Neural cell (in vitro differentiated cells): ENCODE measurements around the gene OBSCN. TPM values are rescaled to one million over a fixed set of nuclear protein-coding genes. Genes with fewer than 3 reads are reported as not detected.

Experiments used
- H2AFZ ChIP-seq: fragments of 200-600, 300-800 bp; sonication (generic), shearing (Covaris generic); 2 replicates; pipeline ENCODE4 v1.6.0; 2014; ENCODE audit warnings: low read depth, mild to moderate bottlenecking, antibody characterized with exemption, low read length, moderate library complexity
- H3F3A ChIP-seq: fragments of 200-600 bp; shearing (Covaris generic); 2 replicates; pipeline ENCODE4 v1.6.1; 2016; ENCODE audit warnings: mild to moderate bottlenecking, moderate library complexity, mixed read lengths, antibody characterized with exemption, low read length; ENCODE audit not compliant: insufficient read depth, poor library complexity, severe bottlenecking
- H3K27ac ChIP-seq: fragments of 200-600, 300-800 bp; sonication (generic), shearing (Covaris generic); 2 replicates; pipeline ENCODE4 v1.5.1; 2014; ENCODE audit warnings: mild to moderate bottlenecking, low read length, moderate library complexity
- H3K27me3 ChIP-seq: fragments of 300-800, 200-600 bp; sonication (generic), shearing (Covaris generic); 2 replicates; pipeline ENCODE4 v1.6.0; 2014; ENCODE audit warnings: mild to moderate bottlenecking, low read depth, low read length, moderate library complexity; ENCODE audit not compliant: insufficient read depth
- H3K36me3 ChIP-seq: fragments of 300-800, 200-600 bp; sonication (generic), shearing (Covaris generic); 2 replicates; pipeline ENCODE4 v1.5.1; 2014; ENCODE audit warnings: mild to moderate bottlenecking, antibody characterized with exemption, low read length, moderate library complexity; ENCODE audit not compliant: insufficient read depth
- H3K4me2 ChIP-seq: fragments of 300-800, 200-600 bp; sonication (generic), shearing (Covaris generic); 2 replicates; pipeline ENCODE4 v1.6.0; 2014; ENCODE audit warnings: mild to moderate bottlenecking, low read length
- H3K4me3 ChIP-seq: fragments of 300-800, 200-600 bp; sonication (generic), shearing (Covaris generic); 2 replicates; pipeline ENCODE4 v1.5.1; 2014; ENCODE audit warnings: mild to moderate bottlenecking, low read length, moderate library complexity
- H3K79me2 ChIP-seq: fragments of 200-600 bp; shearing (Covaris generic); replicated peaks from 2 replicates; pipeline ENCODE4 v1.6.0; 2014; ENCODE audit warnings: mild to moderate bottlenecking, low read length, moderate library complexity; ENCODE audit not compliant: insufficient read depth
- H3K9ac ChIP-seq: fragments of 300-800, 200-600 bp; sonication (generic), shearing (Covaris generic); 2 replicates; pipeline ENCODE4 v1.6.1; 2016; ENCODE audit warnings: mild to moderate bottlenecking, low read length, mixed read lengths
- H3K9me2 ChIP-seq: fragments of 200-600 bp; shearing (Covaris generic); 2 replicates; pipeline ENCODE4 v1.6.1; 2016; ENCODE audit warnings: mild to moderate bottlenecking, low read length, mixed read lengths; ENCODE audit not compliant: insufficient read depth
- H3K9me3 ChIP-seq: fragments of 200-600, 300-800 bp; sonication (generic), shearing (Covaris generic); 2 replicates; pipeline ENCODE4 v1.6.1; 2016; ENCODE audit warnings: mild to moderate bottlenecking, mixed run types, low read length, moderate library complexity, mixed read lengths
- H4K20me1 ChIP-seq: fragments of 200-600 bp; shearing (Covaris generic); 2 replicates; pipeline ENCODE4 v1.6.1; 2016; ENCODE audit warnings: mild to moderate bottlenecking, mixed run types; ENCODE audit not compliant: insufficient read depth
- EP300 ChIP-seq: fragments of 450-650 bp; conservative IDR thresholded peaks from 2 replicates; pipeline ENCODE4 v1.6.1; 2014; ENCODE audit warnings: antibody characterized with exemption, mild to moderate bottlenecking, moderate library complexity; ENCODE audit not compliant: poor library complexity, severe bottlenecking
- EZH2 ChIP-seq: fragments of 200-600, 300-800 bp; shearing (Covaris generic), sonication (generic); IDR thresholded peaks from 2 replicates; pipeline ENCODE4 v1.6.1; 2014; ENCODE audit warnings: antibody characterized with exemption, low read length, borderline replicate concordance, mild to moderate bottlenecking; ENCODE audit not compliant: insufficient read depth, poor library complexity, severe bottlenecking
- MXI1 ChIP-seq: fragments of 450-650 bp; conservative IDR thresholded peaks from 2 replicates; pipeline ENCODE4 v1.6.1; 2014; ENCODE audit warnings: antibody characterized with exemption, mild to moderate bottlenecking; ENCODE audit not compliant: poor library complexity, severe bottlenecking
- POLR2AphosphoS5 ChIP-seq: IDR thresholded peaks from 2 replicates; pipeline ENCODE4 v1.6.1; 2012
- RAD21 ChIP-seq: fragments of 450-650 bp; conservative IDR thresholded peaks from 2 replicates; pipeline ENCODE4 v1.6.1; 2014; ENCODE audit warnings: antibody characterized with exemption, mild to moderate bottlenecking, moderate library complexity
- SMC3 ChIP-seq: fragments of 450-650 bp; conservative IDR thresholded peaks from 2 replicates; pipeline ENCODE4 v1.6.1; 2014; ENCODE audit warnings: antibody characterized with exemption, mild to moderate bottlenecking, moderate library complexity; ENCODE audit not compliant: poor library complexity
- TAF1 ChIP-seq: IDR thresholded peaks from 2 replicates; pipeline ENCODE4 v1.6.1; 2012; ENCODE audit warnings: low read depth
- polyA plus RNA-seq: library from polyadenylated mRNA; depleted of rRNA; stranded (reverse); fragments of >200 nt; gene quantifications from 2 replicates; pipeline ENCODE4 v1.2.3, GENCODE V29; 2014
- TF ChIP-seq, protein P1 (sequence below): fragments of 450-650 bp; IDR thresholded peaks from 2 replicates; pipeline ENCODE4 v1.5.1; 2014; ENCODE audit warnings: antibody characterized with exemption, mild to moderate bottlenecking, moderate library complexity; ENCODE audit not compliant: poor library complexity, severe bottlenecking
- TF ChIP-seq, protein P2 (sequence below): IDR thresholded peaks from 2 replicates; pipeline ENCODE4 v1.6.1; 2012; ENCODE audit warnings: borderline replicate concordance

Gene OBSCN
- polyA plus RNA-seq, 1 donor from 2014 or later, result 7.2 TPM

GRCh38 chr1:228342627-228343190, 134.9 kb downstream of the OBSCN start:
- no peak overlapping the region for H3K27ac ChIP-seq
- no peaks in the 10 kb centered on the region for H4K20me1 ChIP-seq
- H3K9me2 ChIP-seq, result no peaks in the 10 kb centered on the region
- no peaks in the 10 kb centered on the region for H3K79me2 ChIP-seq
- TF ChIP-seq, protein P1, sequence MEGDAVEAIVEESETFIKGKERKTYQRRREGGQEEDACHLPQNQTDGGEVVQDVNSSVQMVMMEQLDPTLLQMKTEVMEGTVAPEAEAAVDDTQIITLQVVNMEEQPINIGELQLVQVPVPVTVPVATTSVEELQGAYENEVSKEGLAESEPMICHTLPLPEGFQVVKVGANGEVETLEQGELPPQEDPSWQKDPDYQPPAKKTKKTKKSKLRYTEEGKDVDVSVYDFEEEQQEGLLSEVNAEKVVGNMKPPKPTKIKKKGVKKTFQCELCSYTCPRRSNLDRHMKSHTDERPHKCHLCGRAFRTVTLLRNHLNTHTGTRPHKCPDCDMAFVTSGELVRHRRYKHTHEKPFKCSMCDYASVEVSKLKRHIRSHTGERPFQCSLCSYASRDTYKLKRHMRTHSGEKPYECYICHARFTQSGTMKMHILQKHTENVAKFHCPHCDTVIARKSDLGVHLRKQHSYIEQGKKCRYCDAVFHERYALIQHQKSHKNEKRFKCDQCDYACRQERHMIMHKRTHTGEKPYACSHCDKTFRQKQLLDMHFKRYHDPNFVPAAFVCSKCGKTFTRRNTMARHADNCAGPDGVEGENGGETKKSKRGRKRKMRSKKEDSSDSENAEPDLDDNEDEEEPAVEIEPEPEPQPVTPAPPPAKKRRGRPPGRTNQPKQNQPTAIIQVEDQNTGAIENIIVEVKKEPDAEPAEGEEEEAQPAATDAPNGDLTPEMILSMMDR, result no peak
- TF ChIP-seq, protein P2, sequence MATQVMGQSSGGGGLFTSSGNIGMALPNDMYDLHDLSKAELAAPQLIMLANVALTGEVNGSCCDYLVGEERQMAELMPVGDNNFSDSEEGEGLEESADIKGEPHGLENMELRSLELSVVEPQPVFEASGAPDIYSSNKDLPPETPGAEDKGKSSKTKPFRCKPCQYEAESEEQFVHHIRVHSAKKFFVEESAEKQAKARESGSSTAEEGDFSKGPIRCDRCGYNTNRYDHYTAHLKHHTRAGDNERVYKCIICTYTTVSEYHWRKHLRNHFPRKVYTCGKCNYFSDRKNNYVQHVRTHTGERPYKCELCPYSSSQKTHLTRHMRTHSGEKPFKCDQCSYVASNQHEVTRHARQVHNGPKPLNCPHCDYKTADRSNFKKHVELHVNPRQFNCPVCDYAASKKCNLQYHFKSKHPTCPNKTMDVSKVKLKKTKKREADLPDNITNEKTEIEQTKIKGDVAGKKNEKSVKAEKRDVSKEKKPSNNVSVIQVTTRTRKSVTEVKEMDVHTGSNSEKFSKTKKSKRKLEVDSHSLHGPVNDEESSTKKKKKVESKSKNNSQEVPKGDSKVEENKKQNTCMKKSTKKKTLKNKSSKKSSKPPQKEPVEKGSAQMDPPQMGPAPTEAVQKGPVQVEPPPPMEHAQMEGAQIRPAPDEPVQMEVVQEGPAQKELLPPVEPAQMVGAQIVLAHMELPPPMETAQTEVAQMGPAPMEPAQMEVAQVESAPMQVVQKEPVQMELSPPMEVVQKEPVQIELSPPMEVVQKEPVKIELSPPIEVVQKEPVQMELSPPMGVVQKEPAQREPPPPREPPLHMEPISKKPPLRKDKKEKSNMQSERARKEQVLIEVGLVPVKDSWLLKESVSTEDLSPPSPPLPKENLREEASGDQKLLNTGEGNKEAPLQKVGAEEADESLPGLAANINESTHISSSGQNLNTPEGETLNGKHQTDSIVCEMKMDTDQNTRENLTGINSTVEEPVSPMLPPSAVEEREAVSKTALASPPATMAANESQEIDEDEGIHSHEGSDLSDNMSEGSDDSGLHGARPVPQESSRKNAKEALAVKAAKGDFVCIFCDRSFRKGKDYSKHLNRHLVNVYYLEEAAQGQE, result no peak
- TF ChIP-seq POLR2AphosphoS5, result no peak
- H3F3A ChIP-seq, result no peaks in the 10 kb centered on the region
- no peak overlapping the region for H3K9ac ChIP-seq
- no peaks in the 10 kb centered on the region for H3K27me3 ChIP-seq
- no peaks in the 10 kb centered on the region for H3K9me3 ChIP-seq
- H3K4me2 ChIP-seq, result no peak overlapping the region
- H2AFZ ChIP-seq, result no peak overlapping the region
- H3K36me3 ChIP-seq, result no peaks in the 10 kb centered on the region
- H3K4me3 ChIP-seq, result no peak overlapping the region

- Histone ChIP-seq H3K79me2 (no peaks in the 10 kb centered on the region), H3K4me2 (no peak overlapping the region), H3K4me3 (no peak overlapping the region), H4K20me1 (no peaks in the 10 kb centered on the region), H2AFZ (no peak overlapping the region), H3K27ac (no peak overlapping the region), H3K9me3 (no peaks in the 10 kb centered on the region), H3K9ac (no peak overlapping the region), H3K36me3 (no peaks in the 10 kb centered on the region), H3K9me2 (no peaks in the 10 kb centered on the region), H3K27me3 (no peaks in the 10 kb centered on the region), H3F3A (no peaks in the 10 kb centered on the region)
- TF ChIP-seq POLR2AphosphoS5 (no peak), MXI1 (no peak), EZH2 (no peak), SMC3 (no peak), TAF1 (no peak), RAD21 (no peak), EP300 (no peak)
- TF ChIP-seq, protein P1, result no peak
- TF ChIP-seq, protein P2, result no peak
These were observed 135.4 kb downstream of the OBSCN start for GRCh38 chr1:228343191-228343661.
